Thyroid gland (tissue), 4 donors: ENCODE results near the gene SPRED2. TPM values are rescaled to one million over a fixed set of nuclear protein-coding genes. Genes with fewer than 3 reads are reported as not detected.

Experiments
- DNase-seq, 2 donors: peaks; one replicate each; pipeline ENCODE4 v3.0.0-alpha.2; 2019
- H3K27ac ChIP-seq, 3 donors: fragments of 200-600 bp; sonication (generic); 1 replicate in 2 of 3; 2 replicates in 1 of 3; pipeline ENCODE4 v1.5.1; 2016 to 2019; ENCODE audit warnings: mild to moderate bottlenecking in 1 of 3, moderate library complexity in 1 of 3
- H3K27me3 ChIP-seq: fragments of 200-600 bp; sonication (generic); one replicate; pipeline ENCODE4 v1.5.1; 2019
- H3K36me3 ChIP-seq, 2 donors: fragments of 200-600 bp; sonication (generic); one replicate each; pipeline ENCODE4 v1.5.1; 2016 to 2019
- H3K4me1 ChIP-seq, 2 donors: fragments of 200-600 bp; sonication (generic); one replicate each; pipeline ENCODE4 v1.5.1; 2017 to 2019
- H3K4me3 ChIP-seq, 3 donors: fragments of 200-600 bp; sonication (generic); replicated peaks in 1 of 3; 1 replicate in 2 of 3; 2 replicates in 1 of 3; pipeline ENCODE4 v1.5.1; 2016; ENCODE audit warnings: mild to moderate bottlenecking in 1 of 3
- H3K9me3 ChIP-seq: fragments of 200-600 bp; sonication (generic); one replicate; pipeline ENCODE4 v1.5.1; 2017
- POLR2A ChIP-seq, 2 donors: fragments of 450-650 bp; IDR thresholded peaks; one replicate each; pipeline ENCODE4 v1.6.1; 2017; ENCODE audit warnings: antibody characterized with exemption in 2 of 2, mild to moderate bottlenecking in 2 of 2, moderate library complexity in 1 of 2
- WGBS, 2 donors: methylation state at CpG; one replicate each; pipeline ENCODE4 v1.1.5; 2017; 5-methylcytosine and 5-hydroxymethylcytosine counted together
- intact Hi-C: fragments of 100-400 bp; cut with DNase I; formaldehyde crosslinking; loops from one replicate; pipeline ENCODE4 v1.15.1; 2023
- total RNA-seq, 4 donors: library from RNA; depleted of rRNA; stranded (reverse); fragments of >200 nt; gene quantifications; one replicate each; pipeline ENCODE4 v1.2.3, GENCODE V29; 2016
- TF ChIP-seq, protein P1 (sequence below), 6 experiments: fragments of 200-600 bp in 3 of 6; fragments of 450-650 bp in 3 of 6; sonication (generic) in 3 of 6; IDR thresholded peaks; one replicate each; pipeline ENCODE4 v1.5.1; 2016 to 2019; ENCODE audit warnings: antibody characterized with exemption in 6 of 6, mild to moderate bottlenecking in 2 of 6, inconsistent platforms in 1 of 6, moderate library complexity in 1 of 6

The SPRED2 gene
- total RNA-seq, 4 donors from 2014 or later, result 18.8 to 44.0 (median 25.4) TPM

DNA sequence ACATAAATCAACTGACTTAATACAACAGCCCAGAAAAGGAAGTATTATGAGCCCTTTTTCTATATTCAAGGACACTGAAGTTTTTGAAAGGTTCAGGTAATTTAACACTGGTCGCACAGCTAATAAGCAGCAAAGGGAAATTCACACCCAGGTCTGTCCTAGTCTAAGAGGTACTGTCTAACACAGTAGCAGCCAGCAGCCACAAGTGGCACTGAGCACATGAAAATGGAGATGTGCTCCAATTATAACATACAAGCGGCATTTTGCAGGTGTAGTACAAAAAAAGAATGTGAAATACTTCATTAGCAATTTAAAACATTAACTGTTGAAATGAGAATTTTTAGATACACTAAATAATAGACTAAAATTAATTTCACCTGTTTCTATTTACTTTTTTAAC, 23.4 kb downstream of the SPRED2 start:
- H3K27ac ChIP-seq, result no peak overlapping the region
- no peak for TF ChIP-seq POLR2A (IDR thresholded peaks at IDR 0.05)
- TF ChIP-seq, protein P1, sequence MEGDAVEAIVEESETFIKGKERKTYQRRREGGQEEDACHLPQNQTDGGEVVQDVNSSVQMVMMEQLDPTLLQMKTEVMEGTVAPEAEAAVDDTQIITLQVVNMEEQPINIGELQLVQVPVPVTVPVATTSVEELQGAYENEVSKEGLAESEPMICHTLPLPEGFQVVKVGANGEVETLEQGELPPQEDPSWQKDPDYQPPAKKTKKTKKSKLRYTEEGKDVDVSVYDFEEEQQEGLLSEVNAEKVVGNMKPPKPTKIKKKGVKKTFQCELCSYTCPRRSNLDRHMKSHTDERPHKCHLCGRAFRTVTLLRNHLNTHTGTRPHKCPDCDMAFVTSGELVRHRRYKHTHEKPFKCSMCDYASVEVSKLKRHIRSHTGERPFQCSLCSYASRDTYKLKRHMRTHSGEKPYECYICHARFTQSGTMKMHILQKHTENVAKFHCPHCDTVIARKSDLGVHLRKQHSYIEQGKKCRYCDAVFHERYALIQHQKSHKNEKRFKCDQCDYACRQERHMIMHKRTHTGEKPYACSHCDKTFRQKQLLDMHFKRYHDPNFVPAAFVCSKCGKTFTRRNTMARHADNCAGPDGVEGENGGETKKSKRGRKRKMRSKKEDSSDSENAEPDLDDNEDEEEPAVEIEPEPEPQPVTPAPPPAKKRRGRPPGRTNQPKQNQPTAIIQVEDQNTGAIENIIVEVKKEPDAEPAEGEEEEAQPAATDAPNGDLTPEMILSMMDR (IDR thresholded peaks at IDR 0.05), result no peak
- intact Hi-C loops, result no loop called here
- no peak for DNase-seq
- H3K4me3 ChIP-seq, result no peak overlapping the region
- no peaks in the 10 kb centered on the region for H3K27me3 ChIP-seq
- WGBS, 2 donors, result 95 to 97% methylated on average over 2 of the region's 2 CpGs
- no peaks in the 10 kb centered on the region for H3K9me3 ChIP-seq
- H3K36me3 ChIP-seq, result no peaks in the 10 kb centered on the region
- peaks cover 29 to 33% of the 10 kb centered on the region in 2 donors for H3K4me1 ChIP-seq

DNA sequence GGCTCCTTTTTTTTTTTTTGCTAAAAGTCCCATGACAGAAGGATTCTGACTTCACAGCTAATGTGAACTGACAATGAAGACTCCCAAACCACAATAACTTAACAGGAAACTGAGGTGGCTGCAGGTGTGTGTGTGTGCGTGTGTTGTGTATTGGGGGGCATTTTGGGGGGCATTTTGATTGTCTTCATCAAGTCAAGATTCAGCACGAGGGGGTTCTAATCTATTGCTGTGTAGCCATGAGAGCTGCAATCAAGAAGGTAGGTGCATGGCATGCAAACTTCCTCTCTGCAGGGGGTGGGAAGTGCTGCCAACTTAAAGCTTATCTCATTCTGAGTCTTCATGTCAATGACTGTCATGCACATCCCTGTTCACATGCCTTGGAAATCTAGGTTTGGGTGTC, 25.2 kb downstream of the SPRED2 start:
- WGBS, 2 donors, result 84 to 85% methylated on average over 2 of the region's 2 CpGs
- H3K4me3 ChIP-seq, result no peak overlapping the region
- no peaks in the 10 kb centered on the region for H3K27me3 ChIP-seq
- H3K36me3 ChIP-seq, result no peaks in the 10 kb centered on the region
- peak overlapping the region in 2 of 3 donors; percentile 40 to 49 for H3K27ac ChIP-seq
- intact Hi-C loops, result no loop called here
- no peak for DNase-seq
- no peak for TF ChIP-seq POLR2A (IDR thresholded peaks at IDR 0.05)
- TF ChIP-seq, protein P1 (IDR thresholded peaks at IDR 0.05), result no peak
- peaks cover 24 to 30% of the 10 kb centered on the region in 2 donors for H3K4me1 ChIP-seq
- no peaks in the 10 kb centered on the region for H3K9me3 ChIP-seq

DNA sequence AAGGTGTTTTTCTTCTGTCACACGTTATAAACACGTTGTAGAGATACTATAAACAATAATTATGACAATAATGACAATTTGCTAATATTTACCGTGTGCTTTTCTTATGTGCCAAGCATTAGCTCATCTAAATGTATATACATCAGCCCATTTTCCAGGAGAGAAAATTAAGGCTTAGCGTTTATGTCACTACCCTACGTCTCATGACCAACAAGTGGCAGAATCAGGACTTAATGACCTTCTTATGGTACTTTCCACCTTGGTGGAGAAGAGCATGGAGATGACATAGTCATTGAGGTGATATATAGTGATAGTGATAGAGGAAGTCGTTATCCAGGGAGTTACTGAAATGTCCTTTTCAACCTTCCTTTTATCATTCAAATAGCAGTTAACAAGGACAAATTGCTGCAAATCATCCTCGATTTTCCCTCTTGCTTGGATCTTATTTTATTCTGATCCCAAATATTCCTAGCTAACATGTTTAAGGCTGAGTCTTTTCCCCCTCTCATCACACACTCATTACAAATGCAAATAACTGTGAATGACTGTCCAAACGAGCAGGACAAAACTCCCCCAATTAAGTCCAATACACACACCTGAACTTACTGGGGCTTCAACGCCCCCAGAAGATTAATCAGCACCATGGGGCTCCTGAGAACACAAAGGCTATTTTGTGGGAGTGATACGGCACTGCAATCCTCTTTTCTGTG, 27.3 kb downstream of the SPRED2 start:
- Histone ChIP-seq H3K27me3 (no peaks in the 10 kb centered on the region), H3K4me3 (no peak overlapping the region), H3K27ac (no peak overlapping the region), H3K4me1 (peaks cover 24 to 31% of the 10 kb centered on the region in 2 donors), H3K9me3 (no peaks in the 10 kb centered on the region), H3K36me3 (no peaks in the 10 kb centered on the region)
- intact Hi-C loops, result no loop called here
- 86 to 90% methylated on average over 10 of the region's 10 CpGs for WGBS, 2 donors
- TF ChIP-seq, protein P1 (IDR thresholded peaks at IDR 0.05), result no peak
- no peak for TF ChIP-seq POLR2A (IDR thresholded peaks at IDR 0.05)
- DNase-seq, result no peak

DNA sequence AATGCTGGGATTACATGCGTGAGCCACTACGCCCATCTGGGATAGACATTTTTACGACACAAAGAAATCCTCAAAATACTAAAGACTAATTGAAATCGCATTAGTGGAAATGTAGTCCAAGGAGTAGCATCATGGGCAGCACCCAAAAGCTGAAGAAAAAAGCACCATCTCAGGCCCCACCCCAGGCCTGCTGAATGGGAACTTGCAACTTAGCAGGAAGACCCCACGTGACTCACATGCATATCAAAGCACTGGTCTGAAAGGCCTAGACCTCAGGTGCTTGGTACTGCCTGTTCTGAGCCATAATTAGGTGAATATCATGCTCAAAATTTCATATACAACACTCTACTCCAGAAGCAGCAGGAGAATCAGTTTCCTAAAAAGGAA, 28.9 kb downstream of the SPRED2 start:
- Histone ChIP-seq H3K9me3 (no peaks in the 10 kb centered on the region), H3K4me3 (no peak overlapping the region), H3K36me3 (no peaks in the 10 kb centered on the region), H3K27ac (no peak overlapping the region), H3K4me1 (peaks cover 24 to 27% of the 10 kb centered on the region in 2 donors), H3K27me3 (no peaks in the 10 kb centered on the region)
- no peak for DNase-seq
- intact Hi-C loops, result no loop called here
- TF ChIP-seq, protein P1 (IDR thresholded peaks at IDR 0.05), result no peak
- no peak for TF ChIP-seq POLR2A (IDR thresholded peaks at IDR 0.05)
- WGBS, 2 donors, result 89 to 100% methylated on average over 4 to 5 of the region's 5 CpGs

DNA sequence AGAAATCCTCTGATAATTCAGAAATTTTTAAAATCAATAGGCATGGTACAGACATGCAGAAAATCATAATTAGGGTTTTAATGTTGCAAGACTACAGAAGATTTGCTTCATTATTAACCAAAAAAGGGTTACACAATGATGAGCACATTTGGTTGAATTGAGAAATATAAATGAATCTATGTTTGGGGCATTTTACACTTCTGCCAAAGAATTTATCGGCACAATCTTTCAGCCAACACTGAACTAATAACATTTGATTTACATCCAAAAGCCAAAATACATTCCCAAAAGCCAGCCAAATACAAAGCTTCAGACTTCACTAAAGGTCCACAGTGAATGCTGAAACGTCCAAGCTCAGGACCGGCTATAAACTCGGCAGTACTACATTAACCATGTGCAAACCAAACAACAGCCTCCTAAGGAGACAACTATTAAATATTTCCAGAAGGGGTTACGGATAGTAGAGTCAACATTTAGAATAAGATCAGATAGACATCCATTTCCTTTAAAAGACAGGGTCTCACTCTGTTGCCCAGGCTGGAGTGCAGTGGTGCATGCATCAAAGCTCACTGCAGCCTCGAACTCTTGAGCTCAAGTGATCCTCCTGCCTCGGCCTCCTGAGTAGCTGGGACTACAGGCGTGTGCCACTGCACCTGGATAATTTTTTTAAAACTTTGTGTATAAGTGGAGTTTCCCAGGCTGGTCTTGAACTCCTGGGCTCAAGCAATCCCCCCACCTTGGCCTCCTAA, 29.4 kb downstream of the SPRED2 start:
- peaks cover 24 to 26% of the 10 kb centered on the region in 2 donors for H3K4me1 ChIP-seq
- intact Hi-C loops, result no loop called here
- H3K9me3 ChIP-seq, result no peaks in the 10 kb centered on the region
- H3K4me3 ChIP-seq, result no peak overlapping the region
- H3K27me3 ChIP-seq, result no peaks in the 10 kb centered on the region
- no peak for TF ChIP-seq POLR2A (IDR thresholded peaks at IDR 0.05)
- TF ChIP-seq, protein P1 (IDR thresholded peaks at IDR 0.05), result no peak
- H3K36me3 ChIP-seq, result no peaks in the 10 kb centered on the region
- 68 to 73% methylated on average over 8 of the region's 8 CpGs for WGBS, 2 donors
- no peak overlapping the region for H3K27ac ChIP-seq
- DNase-seq, result no peak
